RKO (cell line): ENCODE data around the gene MAP2K2.

Experiments
- DNase-seq: peaks from one replicate; pipeline ENCODE4 v3.0.0-alpha.2; 2016; ENCODE audit warnings: low spot score

Gene MAP2K2

DNA sequence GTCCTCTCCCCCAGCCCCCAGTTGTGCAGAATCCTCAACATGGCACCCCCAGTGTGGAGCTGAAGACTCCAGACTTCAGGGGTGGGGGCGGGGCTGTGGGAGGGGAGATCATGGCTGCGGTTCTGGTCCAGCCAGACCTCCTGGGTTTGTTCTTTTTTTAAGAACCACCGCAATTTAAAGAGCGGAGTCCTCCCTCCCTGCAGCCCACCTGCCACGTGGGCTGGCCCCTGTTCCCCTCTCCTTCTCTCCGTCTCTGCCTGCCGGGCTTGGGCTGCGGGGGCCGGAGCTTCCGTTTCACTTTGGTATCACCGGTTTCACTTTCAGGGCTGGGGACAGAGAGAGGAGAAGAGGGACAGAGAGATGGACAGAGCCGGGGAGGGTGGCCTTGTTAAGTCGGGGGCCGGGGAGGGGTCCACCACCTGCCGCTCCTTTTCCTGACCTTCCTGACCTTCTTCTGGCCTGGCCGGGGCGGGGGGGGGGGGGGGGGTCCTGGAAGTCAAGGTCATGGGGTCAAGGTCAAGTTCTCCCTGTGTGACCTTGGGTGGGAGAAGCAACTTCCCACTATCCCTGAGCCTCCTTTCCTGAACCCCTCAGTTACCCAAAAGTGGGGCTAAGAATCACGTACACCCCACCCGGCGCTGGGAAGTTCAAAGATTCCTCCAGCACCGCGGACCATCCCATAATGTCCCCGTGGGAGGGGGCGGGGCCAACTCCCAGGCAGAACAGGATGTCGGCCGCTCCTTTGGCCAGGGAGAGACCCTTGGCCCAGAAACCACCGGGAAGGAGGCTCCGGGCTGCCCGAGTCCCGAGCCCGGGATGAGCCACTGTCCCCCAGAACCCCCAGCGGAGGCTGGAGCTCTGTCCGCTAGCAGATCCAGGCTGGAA lies 45.9 kb downstream of the MAP2K2 start:
- no peak for DNase-seq

DNA sequence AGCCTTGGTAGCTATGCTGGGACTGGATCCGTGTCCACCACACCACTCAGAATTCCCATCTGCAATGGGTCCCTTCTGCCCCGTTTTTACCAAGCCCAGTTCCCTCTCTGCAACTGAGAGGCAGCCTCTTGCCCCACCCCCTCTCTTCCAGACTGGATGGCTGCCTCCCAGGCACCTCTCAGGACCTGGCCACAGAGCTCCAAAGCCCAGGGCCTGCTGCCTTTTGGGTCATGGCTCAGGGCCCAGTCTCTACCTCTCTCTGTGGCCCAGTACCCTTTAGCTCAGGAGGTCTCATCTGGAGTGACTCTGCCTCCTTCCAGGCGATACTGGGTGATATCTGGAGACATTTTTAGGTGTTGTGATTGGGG lies 46.9 kb downstream of the MAP2K2 start:
- DNase-seq: no peak

DNA sequence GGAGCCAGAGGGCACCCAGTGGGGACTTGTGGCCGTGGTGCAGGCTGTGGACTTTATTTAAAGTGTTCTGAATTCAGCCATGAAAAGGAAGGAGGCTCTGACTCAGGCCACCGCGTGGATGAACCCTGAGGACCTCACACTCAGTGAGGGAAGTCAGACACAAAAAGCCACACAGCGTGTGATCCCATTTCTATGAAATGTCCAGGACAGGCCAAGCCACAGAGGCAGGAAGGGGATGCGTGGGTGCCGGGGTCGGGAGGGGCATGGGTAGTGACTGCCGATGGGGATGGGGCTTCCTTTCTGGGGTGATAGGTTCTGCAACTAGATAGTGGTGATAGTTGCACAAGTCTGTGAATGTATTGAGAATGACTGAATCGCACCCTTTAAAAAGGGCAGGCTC lies 48.5 kb downstream of the MAP2K2 start:
- no peak for DNase-seq

DNA sequence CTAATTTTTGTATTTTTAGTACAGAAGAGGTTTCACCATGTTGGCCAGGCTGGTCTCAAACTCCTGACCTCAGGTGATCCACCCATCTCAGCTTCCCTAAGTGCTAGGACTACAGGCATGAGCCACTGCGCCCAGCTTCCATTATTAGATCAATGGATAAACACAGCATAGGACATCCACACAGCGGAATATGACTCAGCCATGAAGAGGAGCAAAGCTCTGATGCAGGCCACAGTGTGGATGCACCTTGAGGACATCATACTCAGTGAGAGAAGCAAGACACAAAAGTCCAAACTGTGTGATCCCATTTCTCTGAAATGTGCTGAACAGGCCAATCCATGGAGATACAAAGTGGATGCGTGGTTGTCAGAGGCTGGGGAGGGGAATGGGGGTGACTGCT lies 52.3 kb downstream of the MAP2K2 start:
- DNase-seq: no peak

DNA sequence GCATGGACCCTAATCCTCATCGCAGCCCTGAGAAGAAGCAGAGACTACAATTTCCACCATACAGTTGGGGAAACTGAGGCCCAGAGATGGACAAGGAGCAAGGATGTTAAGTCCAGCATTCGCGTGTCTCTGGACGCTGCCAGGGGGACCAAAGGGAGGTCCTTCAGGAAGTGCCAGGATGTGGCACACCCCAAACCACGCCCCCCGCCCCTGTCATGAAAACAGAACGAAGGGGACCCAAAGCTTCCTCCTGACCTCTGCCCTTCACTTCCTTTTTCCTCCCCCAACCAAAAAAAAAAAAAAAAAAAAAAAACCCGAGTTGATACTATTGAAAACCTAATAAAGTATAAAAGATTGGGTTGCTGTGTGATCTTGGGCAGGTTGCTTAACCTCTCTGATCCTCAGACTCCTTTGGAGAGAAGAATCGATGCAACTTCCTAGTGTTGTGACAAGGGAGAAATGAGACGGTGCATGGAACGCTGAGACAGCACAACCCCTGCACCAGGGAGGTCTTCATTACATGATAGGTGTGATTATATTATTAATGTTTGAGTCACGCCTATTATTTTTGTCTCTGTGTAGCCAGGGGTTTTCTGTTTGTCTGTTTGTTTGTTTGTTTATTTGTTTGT lies 54.5 kb downstream of the MAP2K2 start:
- no peak for DNase-seq

DNA sequence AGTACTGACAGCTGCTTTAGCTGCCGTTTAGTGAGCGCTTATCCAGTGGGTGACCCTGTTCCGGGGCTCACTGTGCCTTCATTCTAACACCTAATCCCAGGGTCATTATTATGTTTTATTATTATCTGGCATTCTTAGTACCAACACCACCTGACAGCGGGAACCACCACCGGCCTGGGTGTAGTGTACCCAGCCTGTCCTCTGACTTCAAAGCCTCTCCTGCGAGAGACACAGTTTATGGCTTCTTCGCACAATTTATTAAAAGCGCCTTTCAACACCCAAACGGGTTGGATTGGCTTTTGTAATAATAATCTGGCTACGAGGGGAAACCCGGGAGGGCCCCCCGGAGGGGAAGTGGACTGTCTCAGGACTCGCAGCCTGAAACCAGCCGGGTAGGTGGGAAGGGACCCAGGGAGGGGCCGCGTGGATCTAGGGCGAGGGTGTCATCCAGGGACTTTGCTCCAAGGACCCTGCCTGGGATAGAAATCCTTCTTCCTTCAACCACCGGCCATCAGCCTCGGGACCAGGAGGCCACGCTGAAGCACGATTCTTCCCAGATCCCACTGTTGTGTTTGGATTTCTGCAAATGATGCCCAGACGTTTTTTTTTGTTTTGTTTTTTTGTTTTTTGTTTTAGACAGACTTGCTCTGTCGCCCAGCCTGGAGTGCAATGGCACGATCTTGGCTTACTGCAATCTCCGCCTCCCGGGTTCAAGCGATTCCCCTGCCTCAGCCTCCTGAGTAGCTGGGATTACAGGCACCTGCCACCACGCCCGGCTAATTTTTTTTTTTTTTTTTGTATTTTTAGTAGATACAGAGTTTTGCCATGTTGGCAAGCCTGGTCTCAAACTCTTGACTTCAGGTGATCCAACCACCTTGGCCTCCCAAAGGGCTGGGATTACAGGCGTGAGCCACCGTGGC lies 55.6 kb downstream of the MAP2K2 start:
- no peak for DNase-seq

DNA sequence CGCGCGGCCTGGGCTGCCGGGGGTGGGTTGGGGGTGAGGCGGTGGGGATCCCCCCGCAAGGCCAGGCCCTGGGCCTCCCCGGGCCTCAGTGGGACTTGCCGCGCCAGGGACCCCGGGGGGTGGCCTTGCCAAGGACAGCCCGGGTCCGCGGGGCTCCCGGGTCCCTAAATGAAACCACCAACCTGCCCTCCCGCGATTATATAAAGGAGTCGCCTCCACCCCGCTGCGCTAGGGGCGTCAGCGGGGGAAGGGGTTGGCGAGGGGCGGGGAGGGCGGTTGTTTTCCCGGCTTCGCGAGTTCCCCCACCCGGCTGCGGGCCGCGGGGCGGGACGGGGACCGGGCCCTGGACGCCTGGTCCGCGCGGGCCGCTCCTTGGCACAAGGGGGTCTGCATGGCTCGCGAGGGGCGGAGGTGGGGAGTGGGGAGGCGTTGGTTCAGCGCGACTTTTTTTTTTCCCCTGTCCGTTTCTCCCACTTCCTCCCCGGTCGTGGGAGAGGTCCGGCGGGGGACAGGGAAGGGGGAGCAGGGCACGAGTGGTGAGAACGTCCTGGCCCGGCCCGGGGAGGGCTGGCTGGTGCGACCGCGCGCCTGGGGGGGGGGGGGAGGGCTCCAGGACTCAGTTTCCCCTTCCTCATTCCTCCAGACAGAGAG lies 56.4 kb downstream of the MAP2K2 start:
- no peak for DNase-seq

DNA sequence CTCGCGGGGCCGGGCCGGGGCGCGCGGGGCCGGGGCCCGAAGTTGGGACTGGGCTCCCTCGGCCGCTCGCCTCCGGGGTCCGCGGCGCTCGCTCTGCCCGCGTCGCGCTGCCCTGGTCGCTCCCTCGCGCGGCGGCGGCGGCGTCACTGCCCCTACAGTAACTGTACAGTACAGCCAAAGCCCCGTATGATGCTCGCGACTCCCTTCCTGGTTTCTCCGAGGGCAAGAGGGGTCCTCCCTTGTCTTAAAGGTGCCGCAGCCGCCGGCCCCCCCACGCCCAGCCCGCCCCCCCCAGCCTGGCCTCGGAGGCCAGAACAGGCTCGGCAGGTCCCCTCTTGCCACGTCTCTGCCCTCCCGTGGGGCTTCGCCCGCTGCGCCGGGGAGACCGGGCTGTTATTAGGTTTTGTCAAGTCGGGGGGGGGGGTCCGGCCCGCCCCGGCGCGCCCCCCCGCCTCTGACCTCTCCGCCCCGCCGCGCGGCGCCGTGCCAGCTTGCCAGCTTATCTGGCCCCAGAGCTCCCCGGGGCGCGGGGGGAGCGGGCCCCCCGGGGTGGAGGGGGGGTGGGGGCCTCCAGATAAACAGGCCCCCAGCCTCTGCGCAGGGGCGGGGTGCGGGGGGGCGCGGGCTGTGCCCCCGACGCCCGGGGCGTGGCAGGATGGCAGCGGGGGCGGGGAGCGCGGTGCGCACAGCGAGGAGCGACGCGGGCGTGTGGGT lies 57.1 kb downstream of the MAP2K2 start, which contains the start of gene ZBTB7A:
Gene ZBTB7A, minus strand, starts transcription at position 218 of the 714 bp plus-strand sequence. CDS start 11,667 bp downstream, outside the sequence.
- peak; percentile 90 for DNase-seq

DNA sequence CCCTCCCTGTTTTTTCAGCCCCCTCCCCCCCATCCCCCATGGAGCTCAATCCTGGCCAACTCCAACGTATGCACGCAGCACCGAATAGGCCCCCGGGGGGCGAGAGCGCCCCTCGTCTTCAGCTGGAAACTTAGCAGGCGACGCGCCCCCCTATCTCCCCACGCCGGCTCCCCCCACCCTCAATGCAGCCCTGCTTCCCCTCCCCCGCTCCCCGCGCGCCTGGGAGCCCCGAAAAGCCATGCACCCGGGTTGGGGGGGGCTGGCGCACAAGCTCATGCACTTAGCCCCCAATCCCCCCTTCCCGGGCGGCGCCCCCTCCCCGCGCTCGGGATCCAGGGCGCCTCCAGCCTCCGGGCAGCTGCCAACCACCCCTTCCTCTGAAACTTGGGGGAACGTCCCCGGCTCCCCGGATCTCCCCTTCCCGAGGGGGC lies 57.7 kb downstream of the MAP2K2 start:
- no peak for DNase-seq

DNA sequence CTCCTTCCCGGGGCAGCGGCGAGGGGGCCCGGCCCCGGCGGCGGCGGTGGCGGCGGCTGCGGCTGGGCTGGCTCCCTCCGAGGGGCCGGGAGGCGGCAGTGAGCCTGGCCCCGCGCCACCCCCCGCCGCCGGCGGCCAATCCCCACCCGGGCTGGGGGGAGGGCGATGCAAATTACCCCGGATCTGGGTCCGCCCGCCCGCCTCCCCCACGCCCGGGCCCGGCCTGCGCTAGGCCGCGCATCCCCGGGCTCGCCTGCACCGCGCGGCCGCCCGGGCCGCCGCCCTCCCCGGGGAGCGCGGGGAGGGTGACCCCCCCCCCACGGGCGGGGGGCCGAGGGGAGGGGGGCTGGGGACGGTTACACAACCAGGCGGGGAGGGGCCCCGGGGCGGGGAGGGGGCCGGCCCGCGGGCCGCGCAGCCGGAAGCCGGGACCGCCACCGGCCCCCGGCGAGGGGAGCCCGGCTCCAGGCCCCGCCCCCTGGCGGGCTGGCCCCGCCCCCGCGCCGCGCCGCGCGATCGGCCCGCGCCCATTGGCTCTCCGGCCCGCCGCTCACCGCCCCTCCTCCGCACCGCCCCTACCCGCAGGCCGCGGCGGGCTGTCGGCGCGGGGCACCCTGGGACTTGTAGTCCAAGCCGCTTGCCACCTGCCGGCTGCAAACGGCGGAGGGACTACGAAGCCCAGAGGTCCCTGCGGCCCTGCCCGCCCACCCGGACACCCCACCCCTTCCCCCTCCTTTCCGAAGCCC lies 58.3 kb downstream of the MAP2K2 start:
- DNase-seq: peak; percentile 97

DNA sequence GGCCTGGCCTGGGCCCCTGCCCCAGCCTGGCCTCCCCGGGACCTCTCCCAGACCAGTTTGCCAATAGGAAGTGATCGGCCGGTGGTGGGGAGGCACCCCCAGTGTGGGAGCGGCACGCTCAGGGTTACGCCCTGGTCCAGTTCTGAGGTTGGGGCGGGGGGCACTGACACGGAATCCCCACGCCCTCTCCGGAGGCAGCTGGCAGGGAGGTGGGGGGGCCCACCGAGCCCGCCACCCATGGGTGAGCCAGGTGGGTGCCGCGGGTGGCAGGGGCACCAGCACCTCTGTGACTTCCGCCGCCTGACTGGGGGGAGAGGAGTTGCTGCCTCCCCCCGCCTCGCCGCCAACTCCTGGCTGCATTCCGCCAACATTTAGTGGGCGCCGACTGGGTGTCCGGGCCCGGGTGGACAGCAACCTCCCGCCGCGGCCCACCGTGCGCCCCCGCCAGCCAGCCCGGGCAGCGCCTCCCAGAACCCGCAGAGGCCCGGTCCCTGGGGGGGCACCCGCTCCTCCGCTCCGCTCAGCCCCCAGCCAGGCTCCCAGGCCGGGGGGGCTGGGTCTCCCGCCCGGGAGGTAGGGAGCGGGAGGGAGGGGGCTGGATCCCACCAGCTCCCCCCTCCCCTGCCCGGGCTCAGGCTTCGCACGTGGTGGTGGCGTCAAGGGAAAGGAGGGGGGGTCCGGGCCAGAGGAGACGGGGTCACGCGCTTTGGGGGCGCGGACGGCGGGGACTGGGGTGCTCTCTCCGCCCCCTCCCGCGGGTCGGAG lies 59.2 kb downstream of the MAP2K2 start:
- peak; percentile 64 for DNase-seq

DNA sequence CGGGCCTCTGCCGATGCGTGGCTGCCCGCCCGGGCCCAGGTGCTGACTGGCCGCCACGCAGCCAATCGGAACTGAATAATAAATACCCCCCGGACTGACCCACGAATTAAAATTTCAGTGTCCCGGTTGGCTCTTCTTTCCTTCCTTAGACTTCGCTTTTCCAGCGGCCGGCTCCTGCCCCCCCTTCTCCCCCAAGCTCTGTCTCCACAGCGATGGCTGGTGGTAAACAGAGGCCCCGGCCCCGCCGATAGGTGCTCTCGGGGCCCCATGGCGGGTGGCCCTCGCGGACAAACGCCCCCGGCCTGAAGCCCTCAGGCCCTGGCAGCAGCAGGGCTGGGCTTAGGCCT lies 59.8 kb downstream of the MAP2K2 start:
- peak; percentile 51 for DNase-seq

DNA sequence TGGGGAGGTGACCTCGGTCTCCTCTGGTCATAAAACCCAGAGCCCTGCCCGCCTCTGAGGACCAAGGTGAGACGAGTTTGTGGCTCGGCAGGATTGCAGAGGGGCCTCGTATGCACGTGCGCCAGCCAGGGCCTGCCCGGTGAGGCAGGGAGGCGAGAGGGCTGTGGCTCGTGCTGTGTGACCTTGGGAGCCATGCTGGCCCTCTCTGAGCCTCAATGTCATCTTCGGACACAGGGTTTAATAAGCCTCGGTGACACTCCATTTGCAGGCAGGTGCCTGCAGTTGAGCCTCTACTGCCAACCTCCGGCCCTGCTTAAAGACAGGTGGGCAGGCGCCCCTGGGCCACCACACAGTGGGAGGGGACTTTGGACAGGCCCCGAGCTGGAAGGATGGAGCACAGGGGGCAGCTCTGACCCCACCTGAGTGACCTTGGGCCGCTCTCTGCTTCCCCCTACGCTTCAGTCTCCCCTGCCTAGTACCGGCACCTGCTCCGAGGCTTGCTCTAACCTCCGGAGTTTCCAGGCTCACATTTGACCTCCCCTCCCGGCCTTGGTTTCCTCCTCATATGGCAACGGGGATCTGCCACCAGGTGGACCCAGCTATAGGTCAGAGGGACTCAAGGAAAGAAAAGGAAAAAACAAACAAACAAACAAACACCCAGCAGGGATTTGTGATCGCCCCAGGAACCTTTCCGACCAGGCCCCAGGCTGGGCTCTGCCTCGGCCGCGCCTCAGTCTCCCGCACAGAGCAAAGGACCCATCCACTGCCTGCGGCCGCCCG lies 60.4 kb downstream of the MAP2K2 start:
- peak; percentile 32 for DNase-seq

DNA sequence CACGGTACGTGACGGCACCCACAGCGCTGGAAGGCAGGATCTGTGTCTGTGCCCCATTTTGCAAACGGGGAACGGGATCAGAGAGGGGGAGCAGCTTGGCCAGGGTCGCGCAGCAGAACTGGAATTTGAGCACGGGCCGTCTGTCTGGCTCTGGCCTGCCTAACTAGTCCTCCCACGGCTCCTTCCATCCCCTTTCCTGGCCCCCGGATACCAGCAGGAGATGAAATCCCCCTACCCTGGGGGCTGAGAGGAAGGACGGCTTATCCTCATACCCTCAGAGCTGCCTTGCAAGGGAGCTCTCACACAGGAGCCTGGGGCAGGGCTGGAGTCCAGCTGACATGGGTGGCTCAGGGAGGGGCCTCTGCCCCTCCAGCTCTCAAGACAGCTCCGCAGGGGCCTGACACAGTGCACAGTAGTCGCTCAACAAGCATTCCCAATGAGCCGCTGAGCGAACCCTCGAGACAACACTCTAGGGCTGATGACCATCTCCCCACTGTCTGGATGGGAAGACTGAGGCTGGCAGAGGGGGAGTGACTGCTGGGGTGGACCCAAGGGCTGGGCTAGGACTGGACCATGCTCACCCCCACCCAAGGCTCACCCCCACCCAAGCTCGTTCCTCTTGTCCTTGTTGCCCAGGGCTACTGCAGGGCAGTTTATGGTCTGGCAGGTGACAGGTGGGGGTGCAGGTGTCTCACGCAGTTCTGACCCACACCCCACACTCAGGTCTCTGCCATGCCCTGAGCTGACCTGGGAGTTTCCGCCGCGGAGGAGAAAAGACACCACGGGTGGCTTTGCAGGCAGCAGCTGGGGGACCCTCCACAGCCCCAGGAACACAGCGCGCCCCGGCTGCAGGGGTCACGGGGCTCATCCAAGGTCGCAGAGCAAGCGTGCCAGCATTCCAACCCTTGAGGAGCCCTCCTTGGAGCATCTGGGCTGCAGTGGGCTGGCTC lies 61.2 kb downstream of the MAP2K2 start:
- no peak for DNase-seq

DNA sequence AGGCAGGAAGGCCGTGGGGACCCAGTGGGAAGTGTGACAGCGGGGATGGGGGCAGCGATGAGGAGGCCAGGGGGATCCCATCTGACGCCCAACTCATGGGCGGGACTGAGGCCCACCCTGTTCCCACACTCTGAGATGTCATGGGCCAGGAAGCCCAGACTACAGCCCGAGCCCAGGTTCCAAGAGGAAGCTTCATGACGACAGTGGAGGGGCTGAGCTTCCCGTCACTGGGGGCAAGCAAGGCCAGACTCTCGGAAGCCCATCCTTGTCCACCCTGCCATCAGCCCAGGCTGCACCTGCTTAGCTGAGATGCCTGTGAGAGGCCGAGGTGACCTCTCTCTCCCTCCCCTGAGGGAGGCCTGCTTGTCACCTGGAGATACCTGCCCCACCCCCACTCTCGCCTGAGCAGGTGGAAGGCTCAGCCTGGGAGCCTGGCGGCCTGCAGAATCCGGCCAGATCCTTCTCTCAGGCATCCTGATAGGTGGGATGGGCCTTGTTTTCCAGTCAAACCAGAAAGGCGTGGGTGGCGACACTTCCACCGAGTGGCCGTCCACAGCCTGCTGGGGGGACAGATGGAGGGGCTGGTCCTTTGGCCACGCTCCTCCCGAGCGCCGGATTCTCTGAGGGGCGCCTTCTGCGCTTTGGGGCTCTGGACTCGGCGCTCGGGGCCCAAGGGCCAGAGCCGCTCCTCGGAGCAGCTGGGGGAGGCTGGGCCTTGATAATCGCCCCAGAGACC lies 62.1 kb downstream of the MAP2K2 start:
- no peak for DNase-seq

DNA sequence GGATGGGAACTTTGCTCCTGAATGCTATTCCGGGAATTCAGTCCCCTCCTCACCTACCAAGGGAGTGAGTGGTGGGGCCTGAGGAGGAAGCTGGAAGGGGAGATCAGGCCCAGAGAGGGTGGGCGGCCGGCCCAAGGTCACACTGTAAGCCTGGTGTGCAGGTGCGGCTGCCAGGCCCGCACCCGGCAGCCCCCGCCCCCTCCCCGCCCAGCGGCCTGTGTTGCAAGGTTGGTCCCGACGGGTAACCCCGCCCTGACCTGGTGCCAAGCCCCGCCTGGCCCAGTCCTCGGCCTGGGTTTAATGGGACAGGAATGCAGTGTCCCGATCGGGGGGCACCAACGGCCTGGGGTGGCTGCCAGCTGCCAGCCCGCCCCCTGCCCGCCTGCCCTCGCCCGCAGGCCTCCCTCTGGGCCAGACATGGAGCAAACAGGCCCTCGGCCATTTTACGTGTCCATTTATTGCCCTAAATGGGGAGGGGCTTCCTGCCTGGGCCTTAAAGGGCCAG lies 62.7 kb downstream of the MAP2K2 start:
- no peak for DNase-seq

DNA sequence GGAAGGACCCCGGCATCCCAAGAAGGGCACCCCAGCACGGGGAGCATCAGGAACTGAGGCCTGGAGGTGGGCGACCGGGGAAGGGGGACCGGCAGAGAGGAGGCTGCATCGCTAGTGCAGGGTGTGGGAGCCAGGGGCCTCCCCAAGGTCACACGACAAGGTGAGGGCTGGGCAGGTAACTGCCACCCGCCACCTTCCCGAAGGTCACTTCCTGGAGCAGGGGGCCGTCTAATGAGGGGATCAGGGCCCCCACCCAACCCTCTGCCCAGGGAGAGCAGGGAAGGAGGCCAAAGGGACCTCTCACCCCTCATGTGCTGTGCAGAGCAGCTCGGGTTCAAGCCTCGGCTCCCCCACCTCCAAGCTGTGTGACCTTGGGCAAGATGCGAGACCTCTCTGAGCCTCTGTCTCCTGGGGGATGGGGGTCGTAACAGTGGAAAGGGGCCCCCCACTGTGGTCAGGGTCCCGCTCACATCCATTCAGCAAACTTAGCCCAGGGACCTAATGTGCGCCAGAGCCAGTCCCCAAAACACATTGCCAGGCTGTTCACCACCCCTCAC lies 63.2 kb downstream of the MAP2K2 start:
- no peak for DNase-seq
